Embryonic facial prominence (tissue), 1 donor: Measurements from ENCODE around the gene LCN15.
"Not testable (repeated sequence)": the region's sequence is repeated elsewhere in the genome, so short reads cannot be mapped to it uniquely, and the experiment has no call there.

ENCODE experiments used
- DNase-seq: peaks from one replicate; pipeline ENCODE4 v3.0.0-alpha.2; 2016; ENCODE audit errors: extremely low spot score

Gene LCN15

GRCh38 chr9:136764301-136764891 is at the start of gene LCN15:
Gene LCN15, minus strand, starts transcription at chr9:136764518. Its CDS starts 30 bp downstream, at chr9:136764488.
- no peak for DNase-seq

- DNase-seq = no peak
Measured at GRCh38 chr9:136808806-136809158, 44.5 kb upstream of the LCN15 start.

GRCh38 chr9:136808075-136808805 is 43.9 kb upstream of the LCN15 start:
- DNase-seq = no peak

- no peak for DNase-seq
Measured at GRCh38 chr9:136807281-136808074, 43.2 kb upstream of the LCN15 start, which contains the start of gene RABL6. Gene RABL6, plus strand, starts transcription at chr9:136807948. Its CDS starts 249 bp downstream, at chr9:136808197.

GRCh38 chr9:136806631-136807201 is 42.4 kb upstream of the LCN15 start:
- no peak for DNase-seq

- DNase-seq = no peak
Measured at GRCh38 chr9:136806067-136806466, 41.7 kb upstream of the LCN15 start.

- DNase-seq = no peak
Measured at GRCh38 chr9:136805207-136805740, 41.0 kb upstream of the LCN15 start.

GRCh38 chr9:136804509-136805206 is 40.3 kb upstream of the LCN15 start:
- no peak for DNase-seq

GRCh38 chr9:136803551-136804508 is 39.5 kb upstream of the LCN15 start:
- DNase-seq = no peak

GRCh38 chr9:136803009-136803550 is 38.8 kb upstream of the LCN15 start:
- not testable (repeated sequence) for DNase-seq

- DNase-seq = no peak
Measured at GRCh38 chr9:136802321-136802720, 38.0 kb upstream of the LCN15 start.

GRCh38 chr9:136799854-136800657 is 35.7 kb upstream of the LCN15 start:
- no peak for DNase-seq

GRCh38 chr9:136799079-136799853 is 34.9 kb upstream of the LCN15 start:
- DNase-seq = no peak

GRCh38 chr9:136798708-136799078 is 34.4 kb upstream of the LCN15 start:
- no peak for DNase-seq

GRCh38 chr9:136796775-136797347 is 32.5 kb upstream of the LCN15 start:
- not testable (repeated sequence) for DNase-seq

GRCh38 chr9:136796238-136796774 is 32.0 kb upstream of the LCN15 start, which contains the start of gene CCDC183:
Gene CCDC183, plus strand, starts transcription at chr9:136796338. Its CDS starts 60 bp downstream, at chr9:136796398.
- no peak for DNase-seq

GRCh38 chr9:136795000-136795348 is 30.7 kb upstream of the LCN15 start:
- DNase-seq = no peak
